Fibroblast of lung (primary cell): ENCODE results near the gene VCAM1.
"Not testable (repeated sequence)": the region's sequence is repeated elsewhere in the genome, so short reads cannot be mapped to it uniquely, and the experiment has no call there.

Experiments used
- EZH2 ChIP-seq: IDR thresholded peaks from 2 replicates; pipeline ENCODE4 v1.5.1; 2012; ENCODE audit warnings: low read length, control low read depth, mild to moderate bottlenecking; ENCODE audit errors: missing control alignments
- TF ChIP-seq, protein P1 (sequence below), 2 donors: IDR thresholded peaks in 1 of 2; conservative IDR thresholded peaks in 1 of 2; 1 replicate in 1 of 2; 2 replicates in 1 of 2; pipeline ENCODE4 v1.5.1; 2011 to 2012; ENCODE audit warnings: low read length in 2 of 2, control low read depth in 1 of 2, inconsistent platforms in 1 of 2, low read depth in 1 of 2, mild to moderate bottlenecking in 1 of 2

DNA sequence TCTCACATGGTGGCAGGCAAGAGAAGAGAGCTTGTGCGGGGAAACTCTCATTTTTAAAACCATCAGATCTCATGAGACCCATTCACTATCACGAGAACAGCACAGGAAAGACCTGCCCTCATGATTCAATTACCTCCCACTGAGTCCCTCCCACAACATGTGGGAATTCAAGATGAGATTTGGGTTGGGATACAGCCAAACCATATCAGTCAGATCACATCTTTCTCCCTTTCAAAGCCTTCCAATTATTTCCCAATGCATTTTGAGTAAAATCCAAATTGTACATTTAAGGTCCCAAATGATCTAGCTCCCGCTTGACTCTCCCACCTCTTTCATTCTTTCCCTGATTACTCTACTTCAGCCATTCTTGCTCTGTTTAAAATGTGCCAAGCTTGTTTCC, 62.2 kb downstream of the VCAM1 start:
- TF ChIP-seq, protein P1, sequence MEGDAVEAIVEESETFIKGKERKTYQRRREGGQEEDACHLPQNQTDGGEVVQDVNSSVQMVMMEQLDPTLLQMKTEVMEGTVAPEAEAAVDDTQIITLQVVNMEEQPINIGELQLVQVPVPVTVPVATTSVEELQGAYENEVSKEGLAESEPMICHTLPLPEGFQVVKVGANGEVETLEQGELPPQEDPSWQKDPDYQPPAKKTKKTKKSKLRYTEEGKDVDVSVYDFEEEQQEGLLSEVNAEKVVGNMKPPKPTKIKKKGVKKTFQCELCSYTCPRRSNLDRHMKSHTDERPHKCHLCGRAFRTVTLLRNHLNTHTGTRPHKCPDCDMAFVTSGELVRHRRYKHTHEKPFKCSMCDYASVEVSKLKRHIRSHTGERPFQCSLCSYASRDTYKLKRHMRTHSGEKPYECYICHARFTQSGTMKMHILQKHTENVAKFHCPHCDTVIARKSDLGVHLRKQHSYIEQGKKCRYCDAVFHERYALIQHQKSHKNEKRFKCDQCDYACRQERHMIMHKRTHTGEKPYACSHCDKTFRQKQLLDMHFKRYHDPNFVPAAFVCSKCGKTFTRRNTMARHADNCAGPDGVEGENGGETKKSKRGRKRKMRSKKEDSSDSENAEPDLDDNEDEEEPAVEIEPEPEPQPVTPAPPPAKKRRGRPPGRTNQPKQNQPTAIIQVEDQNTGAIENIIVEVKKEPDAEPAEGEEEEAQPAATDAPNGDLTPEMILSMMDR (conservative IDR thresholded peaks at IDR 0.05 in 1 of 2, IDR thresholded peaks at IDR 0.05 in 1 of 2; ENCODE audit: low read depth in 1 of 2, low read length in 2 of 2) = not testable (repeated sequence)
- not testable (repeated sequence) for TF ChIP-seq EZH2
